Esophagus (tissue), 2 donors: Measurements from ENCODE around the gene KRT34. TPM values are rescaled to one million over a fixed set of nuclear protein-coding genes. Genes with fewer than 3 reads are reported as not detected.
A peak's percentile ranks its signal among the peaks of the same experiment; 100 is the strongest.
"Not testable (repeated sequence)": the region's sequence is repeated elsewhere in the genome, so short reads cannot be mapped to it uniquely, and the experiment has no call there.

Experiments used
- H3K27ac ChIP-seq, 2 donors: one replicate each; pipeline ENCODE4 v1.5.1; 2013; ENCODE audit warnings: low read depth in 2 of 2, mild to moderate bottlenecking in 2 of 2, inconsistent platforms in 1 of 2, low read length in 1 of 2, moderate library complexity in 1 of 2
- H3K27me3 ChIP-seq, 2 donors: one replicate each; pipeline ENCODE4 v1.6.1; 2013; ENCODE audit warnings: low read length in 2 of 2, control low read depth in 1 of 2, mild to moderate bottlenecking in 1 of 2; ENCODE audit not compliant: insufficient read depth in 2 of 2, control insufficient read depth in 1 of 2
- H3K36me3 ChIP-seq, 2 donors: one replicate each; pipeline ENCODE4 v1.6.1; 2013; ENCODE audit warnings: low read length in 1 of 2; ENCODE audit not compliant: control insufficient read depth in 2 of 2, insufficient read depth in 2 of 2
- H3K4me1 ChIP-seq, 2 donors: one replicate each; pipeline ENCODE4 v1.6.1; 2013; ENCODE audit warnings: low read length in 1 of 2; ENCODE audit not compliant: control insufficient read depth in 2 of 2, insufficient read depth in 2 of 2
- H3K4me3 ChIP-seq, 2 donors: one replicate each; pipeline ENCODE4 v1.5.1; 2013; ENCODE audit warnings: low read length in 2 of 2, mild to moderate bottlenecking in 2 of 2, low read depth in 1 of 2, moderate library complexity in 1 of 2
- H3K9me3 ChIP-seq, 2 donors: one replicate each; pipeline ENCODE4 v1.6.1; 2013; ENCODE audit warnings: mild to moderate bottlenecking in 2 of 2, low read depth in 1 of 2, low read length in 1 of 2, moderate library complexity in 1 of 2; ENCODE audit not compliant: control insufficient read depth in 2 of 2, insufficient read depth in 1 of 2
- WGBS, 2 donors: extraction: QIAGEN DNeasy Blood & Tissue Kit; methylation state at CpG; one replicate each; pipeline ENCODE4 v1.1.7; 2013; 5-methylcytosine and 5-hydroxymethylcytosine counted together
- polyA plus RNA-seq, 2 donors: library from polyadenylated mRNA; stranded (reverse); fragments of 200-250 nt; gene quantifications; one replicate each; pipeline ENCODE4 v1.2.3, GENCODE V29; 2013
- donor health status: healthy with polysubstance abuse.
- donor health status: Bipolar disorder and iron deficiency.

Gene KRT34
- polyA plus RNA-seq, 2 donors, result 0.19 to 0.20 TPM

DNA sequence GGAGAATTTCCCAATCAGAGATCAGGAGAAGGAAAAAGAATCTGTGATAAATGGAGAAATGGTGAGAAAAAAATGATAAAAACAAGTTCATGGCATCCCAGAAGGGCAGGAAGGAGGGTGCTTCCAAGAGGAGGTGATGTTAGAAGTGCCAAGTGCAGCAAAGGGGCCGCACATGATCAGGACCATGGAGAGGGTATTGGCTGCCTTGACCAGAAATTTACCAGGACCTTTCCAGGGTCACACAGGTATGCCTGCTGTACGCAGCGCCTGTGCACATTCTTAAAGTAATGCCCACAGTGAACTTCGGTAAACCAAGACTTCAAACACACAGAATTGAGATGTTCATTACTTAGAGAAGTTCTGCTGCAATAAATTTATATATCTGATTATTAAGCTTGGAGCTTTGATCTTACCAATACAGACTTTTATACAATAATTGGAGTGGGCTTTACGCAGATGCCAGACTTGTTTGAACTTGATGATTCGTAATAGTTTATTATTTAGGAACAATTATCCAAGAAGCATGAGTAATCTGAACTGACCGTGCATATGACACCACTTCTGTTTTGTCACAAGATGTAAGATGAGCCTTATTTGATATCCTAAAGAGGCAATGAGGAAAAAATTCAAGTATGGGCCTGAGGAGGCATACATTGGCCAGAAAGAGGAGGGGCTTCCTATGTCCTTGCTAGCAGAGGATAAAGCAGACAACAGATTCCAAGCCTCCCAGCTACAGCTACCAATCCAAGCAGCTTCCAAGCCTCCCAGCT, 29.3 kb downstream of the KRT34 start:
- 57 to 64% methylated on average over 7 of the region's 7 CpGs for WGBS, 2 donors
- peaks cover 2 to 10% of the 10 kb centered on the region in 2 donors for H3K4me1 ChIP-seq
- H3K4me3 ChIP-seq, result no peak overlapping the region
- no peaks in the 10 kb centered on the region for H3K36me3 ChIP-seq
- H3K27me3 ChIP-seq, result no peaks in the 10 kb centered on the region
- no peaks in the 10 kb centered on the region for H3K9me3 ChIP-seq
- no peak overlapping the region for H3K27ac ChIP-seq

DNA sequence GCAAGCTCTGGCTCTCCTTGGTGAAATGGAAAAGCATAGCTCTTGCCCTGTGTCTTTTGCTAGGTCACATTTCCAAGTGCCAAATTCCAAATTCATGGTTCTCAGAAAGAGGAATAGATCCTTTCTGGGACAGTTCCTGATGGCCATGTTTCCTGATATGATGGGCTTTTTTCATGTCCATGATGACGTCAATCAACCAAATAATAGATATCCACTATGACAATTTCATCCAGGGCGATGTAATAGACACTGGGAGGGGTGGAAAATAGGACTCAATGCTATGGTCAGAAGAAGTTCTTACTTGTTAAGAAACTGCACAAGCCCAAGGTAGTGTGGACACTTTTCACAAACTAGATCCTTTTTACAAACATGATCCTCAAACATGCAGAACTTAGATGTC, 30.9 kb downstream of the KRT34 start:
- Histone ChIP-seq H3K4me3 (no peak overlapping the region), H3K36me3 (no peaks in the 10 kb centered on the region), H3K27me3 (no peaks in the 10 kb centered on the region), H3K27ac (no peak overlapping the region), H3K9me3 (no peaks in the 10 kb centered on the region), H3K4me1 (peaks cover 2 to 10% of the 10 kb centered on the region in 2 donors)
- whole genome bisulfite sequencing, 2 donors, result 90% methylated on average over 2 of the region's 2 CpGs

- 87 to 93% methylated on average over 16 of the region's 16 CpGs for WGBS, 2 donors
- not testable (repeated sequence) for H3K9me3 ChIP-seq, H3K27me3 ChIP-seq, H3K36me3 ChIP-seq, H3K4me3 ChIP-seq
- Histone ChIP-seq H3K4me1 (peaks cover 5 to 14% of the 10 kb centered on the region in 2 donors), H3K27ac (peak within 1 kb of the TSS in 1 of 2 donors; percentile 1)
These were observed 31.7 kb downstream of the KRT34 start, which contains the start of gene KRT33A for GRCh38 chr17:41350381-41350878. Gene KRT33A (minus strand): TSS chr17:41350828. CDS start chr17:41350767, 61 bp downstream.

DNA sequence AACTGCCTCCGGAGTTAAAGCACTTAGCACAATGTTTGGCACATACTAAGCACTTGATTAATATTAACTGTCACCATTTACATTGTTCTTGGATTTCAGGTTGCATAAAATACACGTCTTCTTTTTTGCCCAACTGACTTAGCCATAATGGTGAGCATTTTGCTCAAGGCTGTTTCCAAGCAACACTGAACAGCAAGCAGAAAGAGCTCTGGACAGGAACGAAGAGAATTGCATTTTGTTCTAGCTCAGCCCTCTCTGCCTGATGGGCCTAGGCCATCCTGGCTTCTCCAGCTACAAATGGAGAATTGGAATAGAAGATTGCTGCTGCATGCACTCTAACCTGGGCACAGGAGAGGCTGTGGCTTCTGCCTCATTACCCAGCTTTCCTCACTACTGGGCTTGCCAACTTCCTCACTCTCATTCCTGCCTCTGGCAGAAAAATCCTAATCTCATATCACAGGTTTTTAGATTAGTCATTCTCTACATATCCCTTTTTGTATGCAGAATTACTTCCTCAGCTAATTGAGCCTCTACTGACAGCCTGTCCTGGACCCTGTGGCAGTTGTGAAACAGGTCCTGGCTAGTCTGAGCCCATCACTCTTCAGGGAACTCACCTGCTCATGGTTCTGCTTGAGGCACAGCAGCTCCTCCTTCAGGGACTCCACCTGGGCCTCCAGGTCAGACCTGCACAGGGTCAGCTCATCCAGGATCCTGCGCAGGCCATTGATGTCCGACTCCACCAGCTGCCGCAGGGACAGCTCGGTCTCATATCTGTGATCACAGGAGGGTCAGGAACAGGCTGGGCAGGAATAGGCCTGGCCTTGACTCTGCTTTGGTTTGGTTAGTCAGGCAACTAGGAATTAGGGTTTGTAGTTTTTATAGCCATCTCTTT, 34.0 kb downstream of the KRT34 start:
- no peaks in the 10 kb centered on the region for H3K27me3 ChIP-seq
- no peak overlapping the region for H3K4me3 ChIP-seq
- WGBS, 2 donors, result 46 to 59% methylated on average over 7 of the region's 7 CpGs
- peak overlapping the region; percentile 72 to 85 for H3K27ac ChIP-seq
- H3K4me1 ChIP-seq, result peaks cover 4 to 14% of the 10 kb centered on the region in 2 donors
- no peaks in the 10 kb centered on the region for H3K9me3 ChIP-seq
- no peaks in the 10 kb centered on the region for H3K36me3 ChIP-seq

GRCh38 chr17:41346421-41346820, 35.7 kb downstream of the KRT34 start:
- H3K4me3 ChIP-seq, H3K27me3 ChIP-seq, H3K36me3 ChIP-seq, H3K9me3 ChIP-seq: not testable (repeated sequence)
- Histone ChIP-seq H3K27ac (peak overlapping the region in 1 of 2 donors; percentile 28), H3K4me1 (peaks cover 6 to 17% of the 10 kb centered on the region in 2 donors)
- WGBS, 2 donors, result 67 to 73% methylated on average over 16 of the region's 16 CpGs

- Histone ChIP-seq H3K9me3 (no peaks in the 10 kb centered on the region), H3K4me1 (peaks cover 6 to 18% of the 10 kb centered on the region in 2 donors), H3K36me3 (no peaks in the 10 kb centered on the region), H3K4me3 (no peak overlapping the region), H3K27ac (peak overlapping the region in 1 of 2 donors; percentile 28), H3K27me3 (no peaks in the 10 kb centered on the region)
- 66 to 68% methylated on average over 3 of the region's 3 CpGs for WGBS, 2 donors
These were observed 36.1 kb downstream of the KRT34 start for GRCh38 chr17:41345992-41346391.

- Histone ChIP-seq H3K27me3 (no peaks in the 10 kb centered on the region), H3K36me3 (no peaks in the 10 kb centered on the region), H3K9me3 (no peaks in the 10 kb centered on the region), H3K4me1 (peaks cover 6 to 19% of the 10 kb centered on the region in 2 donors), H3K27ac (peak overlapping the region in 1 of 2 donors; percentile 2), H3K4me3 (no peak overlapping the region)
- 68 to 72% methylated on average over 3 of the region's 3 CpGs for WGBS, 2 donors
These were observed 39.1 kb downstream of the KRT34 start for GRCh38 chr17:41343029-41343428.

GRCh38 chr17:41340934-41341861, 40.9 kb downstream of the KRT34 start:
- no peaks in the 10 kb centered on the region for H3K27me3 ChIP-seq
- H3K4me1 ChIP-seq, result peaks cover 6 to 19% of the 10 kb centered on the region in 2 donors
- H3K4me3 ChIP-seq, result no peak overlapping the region
- H3K27ac ChIP-seq, result peak overlapping the region; percentile 53 to 68
- H3K9me3 ChIP-seq, result no peaks in the 10 kb centered on the region
- H3K36me3 ChIP-seq, result no peaks in the 10 kb centered on the region
- 58 to 59% methylated on average over 7 of the region's 7 CpGs for WGBS, 2 donors

GRCh38 chr17:41340494-41340893, 41.6 kb downstream of the KRT34 start:
- H3K27me3 ChIP-seq, result no peaks in the 10 kb centered on the region
- peak overlapping the region; percentile 55 to 76 for H3K27ac ChIP-seq
- WGBS, 2 donors, result 45 to 55% methylated on average over 3 of the region's 3 CpGs
- H3K4me1 ChIP-seq, result peaks cover 3 to 20% of the 10 kb centered on the region in 2 donors
- no peaks in the 10 kb centered on the region for H3K36me3 ChIP-seq
- no peak overlapping the region for H3K4me3 ChIP-seq
- no peaks in the 10 kb centered on the region for H3K9me3 ChIP-seq
